A673 (cell line): ENCODE measurements around the gene ANKRD13B. TPM values are rescaled to one million over a fixed set of nuclear protein-coding genes. Genes with fewer than 3 reads are reported as not detected.

Source experiments
- BruUV-seq: library from RNA; stranded (reverse); fragments of 400-500 nt; replicated peaks from 2 replicates; lab custom pipeline; 2021; lab: Mats Ljungman, UMichigan
- CTCF ChIA-PET: fragments of 300-600 bp; sonication (Branson Sonifier 250); formaldehyde crosslinking; loops from one replicate; lab custom pipeline; 2022; ENCODE audit warnings: antibody characterized with exemption; lab: Charles Lee
- POLR2A ChIA-PET: fragments of 300-600 bp; sonication (Branson Sonifier 250); formaldehyde crosslinking; loops from one replicate; lab custom pipeline; 2022; ENCODE audit warnings: antibody characterized with exemption; ENCODE audit not compliant: low non-redundant PET; lab: Charles Lee
- DNase-seq: peaks from one replicate; pipeline ENCODE4 v3.0.0-alpha.2; 2015; ENCODE audit warnings: low spot score
- H3K27ac ChIP-seq: fragments of 200-600 bp; sonication (generic); 2 replicates; pipeline ENCODE4 v1.5.1; 2016; ENCODE audit warnings: mixed run types, low read depth, mild to moderate bottlenecking, mixed read lengths, antibody characterized with exemption, low read length; ENCODE audit not compliant: poor library complexity, severe bottlenecking
- H3K27me3 ChIP-seq: fragments of 200-600 bp; sonication (generic); replicated peaks from 2 replicates; pipeline ENCODE4 v1.6.1; 2017; ENCODE audit warnings: mixed run types, low read depth, mild to moderate bottlenecking, mixed read lengths, antibody characterized with exemption, low read length; ENCODE audit not compliant: insufficient read depth, poor library complexity
- H3K36me3 ChIP-seq: fragments of 200-600 bp; sonication (generic); 2 replicates; pipeline ENCODE4 v1.6.1; 2016; ENCODE audit warnings: mixed run types, mild to moderate bottlenecking, mixed read lengths, antibody characterized with exemption, low read length; ENCODE audit not compliant: insufficient read depth, poor library complexity, severe bottlenecking
- H3K4me1 ChIP-seq: fragments of 200-600 bp; sonication (generic); 2 replicates; pipeline ENCODE4 v1.6.1; 2017; ENCODE audit warnings: mixed run types, mild to moderate bottlenecking, mixed read lengths, antibody characterized with exemption, low read length; ENCODE audit not compliant: insufficient read depth, poor library complexity, severe bottlenecking
- H3K4me3 ChIP-seq: fragments of 200-600 bp; sonication (generic); 2 replicates; pipeline ENCODE4 v1.5.1; 2016; ENCODE audit warnings: low read depth, mixed run types, mild to moderate bottlenecking, mixed read lengths, low read length; ENCODE audit not compliant: poor library complexity, severe bottlenecking
- H3K9me3 ChIP-seq: fragments of 200-600 bp; sonication (generic); 2 replicates; pipeline ENCODE4 v1.6.1; 2016; ENCODE audit warnings: mixed run types, low read depth, mild to moderate bottlenecking, mixed read lengths, antibody characterized with exemption, low read length; ENCODE audit not compliant: poor library complexity, severe bottlenecking
- CTCF ChIP-seq: fragments of 300-800, 200-600 bp; sonication (generic); conservative IDR thresholded peaks from 2 replicates; pipeline ENCODE4 v1.5.1; 2017; ENCODE audit warnings: low read depth, mild to moderate bottlenecking, antibody characterized with exemption, low read length, moderate library complexity, mixed read lengths
- EZH2 ChIP-seq: fragments of 200-600 bp; sonication (generic); IDR thresholded peaks from 2 replicates; pipeline ENCODE4 v1.6.1; 2017; ENCODE audit warnings: borderline replicate concordance, low read depth, mild to moderate bottlenecking, mixed read lengths, antibody characterized with exemption, low read length; ENCODE audit not compliant: poor library complexity, severe bottlenecking
- intact Hi-C: fragments of 100-400 bp; cut with micrococcal nuclease; formaldehyde crosslinking; loops from one replicate; pipeline ENCODE4 v1.10.0; 2022; ENCODE audit not compliant: unreplicated experiment
- total RNA-seq: library from RNA; stranded (reverse); gene quantifications from 2 replicates; pipeline ENCODE4 v1.2.3, GENCODE V29; 2021

The ANKRD13B gene
- total RNA-seq, 1 experiment from 2014 or later = 81.5 TPM

DNA sequence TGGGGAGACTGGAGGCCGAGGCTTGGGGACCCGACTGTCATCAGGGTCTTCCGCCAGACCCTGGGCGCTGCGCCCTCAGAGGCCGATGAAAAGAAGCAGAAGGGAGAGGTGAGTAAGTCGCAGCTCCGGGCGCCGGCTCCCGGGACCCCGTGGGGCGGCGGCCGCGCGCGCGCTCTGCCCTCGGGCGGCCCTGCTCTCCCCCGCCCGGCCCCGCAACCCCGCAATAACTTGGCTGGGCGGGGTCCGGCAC lies 25.7 kb upstream of the ANKRD13B start:
- BruUV-seq = no TSS peak
- TF ChIP-seq CTCF = no peak
- TF ChIP-seq EZH2 = no peak
- ChIA-PET POLR2A (no interaction called here), CTCF (interaction anchor here (0.5 to 0.9 kb wide), 4 partner anchors 212 to 529 kb away, joined by 3 to 4 read pairs (median 3); no protein-coding TSS in a partner anchor)
- intact Hi-C loops = loop anchor here (10.0 kb wide), 1 partner anchor 58 kb away; the partner anchor contains the start of gene CORO6
- no peaks in the 10 kb centered on the region for H3K27me3 ChIP-seq
- H3K27ac ChIP-seq = peak overlapping the region; percentile 75
- peaks cover 7% of the 10 kb centered on the region for H3K4me1 ChIP-seq
- no peak for DNase-seq
- H3K9me3 ChIP-seq = no peaks in the 10 kb centered on the region
- no peaks in the 10 kb centered on the region for H3K36me3 ChIP-seq
- H3K4me3 ChIP-seq = peak overlapping the region; percentile 83

DNA sequence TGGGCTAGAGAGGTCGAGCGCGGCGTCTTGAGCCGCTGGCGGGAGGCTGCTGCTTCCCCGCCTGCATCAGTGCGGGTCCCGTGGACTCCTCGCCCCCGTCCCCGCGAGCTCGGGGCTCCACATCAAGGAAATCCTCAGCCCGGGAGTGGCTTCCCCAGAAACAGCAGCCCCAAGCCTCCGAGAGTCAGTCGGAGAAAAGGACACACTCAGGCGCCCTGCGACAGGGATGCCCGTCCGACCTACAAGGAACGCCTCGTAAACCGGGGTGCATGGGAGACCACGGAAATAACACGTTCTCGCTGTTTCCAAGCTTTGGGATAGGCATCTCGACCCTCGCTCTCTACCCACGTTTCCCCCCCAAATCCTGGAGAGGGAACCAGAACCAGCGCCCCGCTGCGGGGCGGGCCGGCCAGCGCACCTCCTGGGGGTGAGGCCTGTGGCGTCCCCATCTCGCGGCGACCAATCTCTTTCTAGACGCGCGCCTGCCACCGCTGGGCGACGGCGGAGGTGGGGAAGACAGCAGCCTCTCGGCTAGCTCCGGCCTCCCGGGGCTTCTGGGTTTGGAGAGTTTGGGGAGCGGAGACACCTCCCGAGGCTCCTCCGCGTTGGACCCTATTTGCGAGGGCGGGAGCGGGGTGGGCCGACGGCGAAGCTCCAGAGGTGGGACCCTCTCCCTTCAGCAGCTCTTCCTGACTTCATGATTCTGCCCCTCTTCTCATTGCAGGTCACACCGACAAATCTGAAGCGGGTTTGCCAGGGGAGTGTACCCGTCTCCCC lies 25.2 kb upstream of the ANKRD13B start:
- no peaks in the 10 kb centered on the region for H3K36me3 ChIP-seq
- no peaks in the 10 kb centered on the region for H3K9me3 ChIP-seq
- CTCF ChIA-PET = interaction anchor here (0.5 to 1.0 kb wide), 4 partner anchors 198 to 528 kb away, joined by 3 to 7 read pairs (median 4); no protein-coding TSS in a partner anchor
- no peaks in the 10 kb centered on the region for H3K27me3 ChIP-seq
- peaks cover 9% of the 10 kb centered on the region for H3K4me1 ChIP-seq
- BruUV-seq = no TSS peak
- peak overlapping the region; percentile 75 for H3K27ac ChIP-seq
- POLR2A ChIA-PET = interaction anchor here (0.6 to 0.7 kb wide), 2 partner anchors 25 to 223 kb away, joined by 4 to 17 read pairs; partner anchors contain the start of gene ANKRD13B
- intact Hi-C loops = loop anchor here (1.0 to 10.0 kb wide), 3 partner anchors 24 to 197 kb away; partner anchors contain the start of gene CORO6
- no peak for TF ChIP-seq EZH2
- peak; percentile 40 for TF ChIP-seq CTCF
- H3K4me3 ChIP-seq = peak overlapping the region; percentile 83
- peak; percentile 87 for DNase-seq

DNA sequence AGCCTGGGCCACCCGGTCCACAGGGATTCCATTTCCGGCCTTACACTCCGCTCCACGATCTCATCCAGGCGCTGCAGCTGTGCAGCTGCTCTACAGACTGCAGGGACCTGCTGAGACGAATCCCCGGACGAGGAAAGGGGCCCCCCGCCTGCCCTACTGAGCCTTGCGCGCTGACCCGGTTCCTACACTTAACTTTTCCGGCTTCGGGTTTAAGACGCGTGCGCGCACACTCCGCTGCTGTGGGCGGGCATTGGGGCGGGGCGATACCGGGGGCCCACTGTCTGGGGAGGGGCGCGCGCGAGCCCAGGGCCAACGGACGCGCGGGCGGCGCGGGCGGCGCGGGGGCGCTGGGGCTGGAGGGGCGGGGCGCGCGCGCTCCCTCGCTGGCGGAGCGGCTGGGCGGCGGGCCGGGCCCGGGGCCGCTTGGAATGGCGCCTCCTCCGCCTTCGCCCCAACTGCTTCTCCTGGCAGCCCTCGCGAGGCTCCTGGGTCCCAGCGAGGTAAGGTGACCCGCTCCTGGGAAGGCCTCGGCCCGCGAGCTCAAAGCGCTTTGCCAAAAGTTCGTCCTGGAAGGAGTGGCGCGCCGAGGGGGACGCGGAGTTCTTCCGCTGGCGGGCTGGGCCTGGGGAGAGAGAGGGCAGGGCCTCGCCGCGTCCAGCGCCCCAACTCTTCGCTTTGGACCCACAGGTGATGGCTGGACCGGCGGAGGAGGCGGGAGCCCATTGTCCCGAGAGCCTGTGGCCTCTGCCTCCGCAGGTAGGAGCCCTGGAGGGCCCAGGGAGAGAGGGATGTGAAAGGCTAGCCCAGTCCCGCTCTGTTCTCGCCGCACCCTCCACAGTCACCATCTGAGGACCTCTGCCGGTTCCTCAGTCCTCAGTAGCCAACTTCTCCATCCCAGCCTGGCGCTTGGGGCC lies 24.3 kb upstream of the ANKRD13B start, which contains the start of gene TP53I13:
Gene TP53I13 (plus strand): TSS at position 371 of the 914 bp plus-strand sequence. CDS start 58 bp downstream, at position 429.
- no TSS peak for BruUV-seq
- POLR2A ChIA-PET = no interaction called here
- CTCF ChIA-PET = interaction anchor here (1.0 kb wide), 1 partner anchor 199 kb away, joined by 5 read pairs; no protein-coding TSS in a partner anchor
- Histone ChIP-seq H3K9me3 (no peaks in the 10 kb centered on the region), H3K27me3 (no peaks in the 10 kb centered on the region), H3K36me3 (peaks cover 7% of the 10 kb centered on the region), H3K27ac (peak within 1 kb of the TSS; percentile 88), H3K4me1 (peaks cover 18% of the 10 kb centered on the region), H3K4me3 (peak within 1 kb of the TSS; percentile 83)
- DNase-seq = peak; percentile 95
- intact Hi-C loops = loop anchor here (1.0 to 10.0 kb wide), 3 partner anchors 23 to 198 kb away; partner anchors contain the start of gene CORO6
- TF ChIP-seq EZH2 = no peak
- no peak for TF ChIP-seq CTCF
